Parathyroid adenoma (tissue), 2 donors: ENCODE results near the gene PAEP.

Source experiments
- H2AFZ ChIP-seq: fragments of 300-600 bp; sonication (generic); one replicate; pipeline ENCODE4 v1.7.0; 2017; ENCODE audit warnings: antibody characterized with exemption, mild to moderate bottlenecking
- H3K27ac ChIP-seq: fragments of 300-600 bp; sonication (generic); one replicate; pipeline ENCODE4 v1.7.0; 2017
- H3K27me3 ChIP-seq: fragments of 300-600 bp; sonication (generic); one replicate; pipeline ENCODE4 v1.7.0; 2017; ENCODE audit warnings: low read length; ENCODE audit not compliant: control insufficient read depth, insufficient read depth
- H3K36me3 ChIP-seq: fragments of 300-600 bp; sonication (generic); one replicate; pipeline ENCODE4 v1.7.0; 2017; ENCODE audit warnings: low read length; ENCODE audit not compliant: control insufficient read depth, insufficient read depth
- H3K4me1 ChIP-seq: fragments of 300-600 bp; sonication (generic); one replicate; pipeline ENCODE4 v1.7.0; 2017; ENCODE audit warnings: control low read depth
- H3K4me2 ChIP-seq: fragments of 300-600 bp; sonication (generic); one replicate; pipeline ENCODE4 v1.7.0; 2017; ENCODE audit warnings: low read length
- H3K4me3 ChIP-seq: fragments of 300-600 bp; sonication (generic); one replicate; pipeline ENCODE4 v1.7.0; 2017; ENCODE audit warnings: low read depth, low read length
- H3K79me2 ChIP-seq: fragments of 300-600 bp; sonication (generic); one replicate; pipeline ENCODE4 v1.7.0; 2017; ENCODE audit warnings: control low read depth
- H3K9ac ChIP-seq: fragments of 300-600 bp; sonication (generic); one replicate; pipeline ENCODE4 v1.7.0; 2017; ENCODE audit warnings: mild to moderate bottlenecking
- H3K9me3 ChIP-seq: fragments of 300-600 bp; sonication (generic); one replicate; pipeline ENCODE4 v1.7.0; 2017; ENCODE audit warnings: low read length; ENCODE audit not compliant: control insufficient read depth
- CTCF ChIP-seq: fragments of 300-600 bp; sonication (generic); IDR thresholded peaks from one replicate; pipeline ENCODE4 v1.7.0; 2017; ENCODE audit warnings: antibody characterized with exemption, mild to moderate bottlenecking
- donor health status: primary hyperparathyroidism.

Gene PAEP

GRCh38 chr9:135554718-135555117, 6.8 kb upstream of the PAEP start:
- Histone ChIP-seq H3K4me2 (no peak overlapping the region), H3K4me3 (no peak overlapping the region), H3K27me3 (no peaks in the 10 kb centered on the region), H3K36me3 (no peaks in the 10 kb centered on the region), H3K27ac (no peak overlapping the region), H3K9ac (no peak overlapping the region), H3K9me3 (no peaks in the 10 kb centered on the region), H3K79me2 (no peaks in the 10 kb centered on the region), H3K4me1 (no peaks in the 10 kb centered on the region), H2AFZ (no peak overlapping the region)
- TF ChIP-seq CTCF, result no peak

DNA sequence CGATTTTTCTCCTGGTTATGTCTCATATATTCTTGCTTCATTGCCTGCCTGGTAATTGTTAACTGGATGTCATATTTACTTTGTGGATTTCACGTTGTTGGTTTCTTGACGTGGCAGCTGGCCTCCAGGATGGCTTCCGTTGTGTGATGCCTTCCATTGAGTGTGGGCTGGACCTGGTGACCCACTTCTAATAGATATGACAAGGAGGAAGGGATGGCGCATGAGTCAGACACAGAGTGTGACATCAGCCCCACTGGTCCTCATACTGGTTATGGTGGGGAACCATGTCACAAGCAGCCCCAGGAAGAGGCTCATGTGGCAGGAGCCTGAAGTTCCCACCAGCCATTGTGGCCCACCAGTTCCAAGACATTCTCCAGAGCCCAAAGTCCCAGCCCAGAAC, 6.4 kb upstream of the PAEP start:
- no peaks in the 10 kb centered on the region for H3K79me2 ChIP-seq
- H2AFZ ChIP-seq, result no peak overlapping the region
- H3K9ac ChIP-seq, result no peak overlapping the region
- H3K4me2 ChIP-seq, result no peak overlapping the region
- no peaks in the 10 kb centered on the region for H3K27me3 ChIP-seq
- no peaks in the 10 kb centered on the region for H3K4me1 ChIP-seq
- no peaks in the 10 kb centered on the region for H3K9me3 ChIP-seq
- no peak overlapping the region for H3K4me3 ChIP-seq
- H3K27ac ChIP-seq, result no peak overlapping the region
- no peaks in the 10 kb centered on the region for H3K36me3 ChIP-seq
- no peak for TF ChIP-seq CTCF

DNA sequence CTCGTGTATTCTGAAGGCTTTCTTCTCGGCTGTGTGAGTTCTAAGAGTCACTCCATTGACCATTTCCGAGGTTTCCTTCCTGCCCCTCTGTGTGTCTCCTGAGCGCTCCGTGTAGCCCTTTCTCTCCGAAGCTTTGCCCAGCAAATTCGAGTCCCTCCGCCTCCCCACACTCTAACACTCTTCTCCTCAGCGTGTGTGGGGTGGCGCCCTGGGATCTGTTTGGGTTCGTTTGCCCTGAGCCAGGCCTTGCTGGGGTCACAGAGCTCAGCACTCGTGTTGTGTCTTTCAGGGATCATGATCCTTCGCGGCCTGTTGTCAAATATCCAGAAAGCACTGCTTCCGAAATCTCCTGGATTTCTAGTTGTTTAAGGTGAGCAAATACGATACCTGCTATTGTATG, 5.6 kb upstream of the PAEP start:
- H3K4me3 ChIP-seq, result no peak overlapping the region
- no peaks in the 10 kb centered on the region for H3K4me1 ChIP-seq
- no peaks in the 10 kb centered on the region for H3K9me3 ChIP-seq
- no peak overlapping the region for H3K9ac ChIP-seq
- no peak overlapping the region for H3K27ac ChIP-seq
- no peak for TF ChIP-seq CTCF
- no peaks in the 10 kb centered on the region for H3K79me2 ChIP-seq
- H2AFZ ChIP-seq, result no peak overlapping the region
- H3K36me3 ChIP-seq, result no peaks in the 10 kb centered on the region
- no peaks in the 10 kb centered on the region for H3K27me3 ChIP-seq
- no peak overlapping the region for H3K4me2 ChIP-seq

GRCh38 chr9:135559606-135560005, 1.9 kb upstream of the PAEP start:
- no peak overlapping the region for H3K4me2 ChIP-seq
- no peaks in the 10 kb centered on the region for H3K4me1 ChIP-seq
- H3K9me3 ChIP-seq, result no peaks in the 10 kb centered on the region
- no peaks in the 10 kb centered on the region for H3K27me3 ChIP-seq
- no peak overlapping the region for H2AFZ ChIP-seq
- no peak overlapping the region for H3K9ac ChIP-seq
- H3K27ac ChIP-seq, result no peak overlapping the region
- no peaks in the 10 kb centered on the region for H3K79me2 ChIP-seq
- H3K36me3 ChIP-seq, result no peaks in the 10 kb centered on the region
- TF ChIP-seq CTCF, result no peak
- no peak overlapping the region for H3K4me3 ChIP-seq

DNA sequence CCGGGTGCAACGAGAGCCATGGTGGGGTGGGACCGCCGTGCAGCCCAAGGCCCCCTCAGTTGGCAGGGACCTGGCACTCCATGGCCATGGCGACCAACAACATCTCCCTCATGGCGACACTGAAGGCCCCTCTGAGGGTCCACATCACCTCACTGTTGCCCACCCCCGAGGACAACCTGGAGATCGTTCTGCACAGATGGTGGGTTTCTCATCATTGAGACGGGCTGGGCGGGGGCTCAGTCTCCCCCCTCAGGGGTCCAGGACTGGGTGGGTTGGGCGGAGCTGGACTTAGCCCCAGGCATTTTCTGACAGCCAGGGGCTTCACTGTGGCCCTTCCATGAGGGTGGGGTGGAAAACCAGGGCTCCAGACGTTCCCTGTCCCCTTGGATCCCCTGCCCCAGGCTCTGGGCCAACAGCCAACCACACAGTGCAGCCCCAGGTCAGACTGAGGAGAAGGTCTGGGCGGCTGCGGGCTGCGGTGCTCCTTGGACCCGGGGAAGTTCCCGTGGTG, 734 bp downstream of the PAEP start:
- TF ChIP-seq CTCF, result no peak
- H3K79me2 ChIP-seq, result no peaks in the 10 kb centered on the region
- no peak overlapping the region for H3K27ac ChIP-seq
- no peaks in the 10 kb centered on the region for H3K27me3 ChIP-seq
- H3K4me3 ChIP-seq, result no peak overlapping the region
- no peaks in the 10 kb centered on the region for H3K36me3 ChIP-seq
- no peaks in the 10 kb centered on the region for H3K4me1 ChIP-seq
- no peak overlapping the region for H3K4me2 ChIP-seq
- no peak overlapping the region for H2AFZ ChIP-seq
- no peaks in the 10 kb centered on the region for H3K9me3 ChIP-seq
- no peak overlapping the region for H3K9ac ChIP-seq
